Measurements from ENCODE around the gene PPM1A.
A peak's percentile ranks its signal among the peaks of the same experiment; 100 is the strongest.

Gene PPM1A

GRCh38 chr14:60287452-60287851 lies 38.4 kb downstream of the PPM1A start:
- Histone ChIP-seq H3K27ac (ENCODE audit: low read depth, low read length) (no peak overlapping the region), H3K56ac (ENCODE audit: low read length) (no peak overlapping the region), H3K4me1 (ENCODE audit: control insufficient read depth, low read depth, low read length) (no peaks in the 10 kb centered on the region), H3K4me2 (ENCODE audit: low read length) (no peak overlapping the region), H4K8ac (ENCODE audit: low read depth, low read length) (no peak overlapping the region), H3K36me3 (ENCODE audit: control insufficient read depth, insufficient read depth, low read length) (no peaks in the 10 kb centered on the region), H2AK5ac (ENCODE audit: low read length) (no peak overlapping the region), H2BK120ac (ENCODE audit: low read depth, low read length) (no peak overlapping the region), H3K79me1 (ENCODE audit: low read length) (no peaks in the 10 kb centered on the region), H3K23ac (ENCODE audit: low read length) (no peak overlapping the region), H3K27me3 (ENCODE audit: insufficient read depth, low read length, poor library complexity) (no peaks in the 10 kb centered on the region), H3K18ac (ENCODE audit: low read length) (no peak overlapping the region), H4K5ac (ENCODE audit: low read length) (no peak overlapping the region), H3K79me2 (ENCODE audit: control insufficient read depth, insufficient read depth, low read length) (no peaks in the 10 kb centered on the region), H2BK5ac (ENCODE audit: low read length) (no peak overlapping the region), H3K4ac (ENCODE audit: low read depth, low read length) (no peak overlapping the region), H3K4me3 (ENCODE audit: low read length) (no peak overlapping the region), H3K9ac (ENCODE audit: low read length) (no peak overlapping the region), H2BK15ac (replicated peaks; ENCODE audit: low read depth) (no peak overlapping the region)
- no peak for DNase-seq

GRCh38 chr14:60288279-60288678 lies 39.3 kb downstream of the PPM1A start:
- Histone ChIP-seq H3K18ac (ENCODE audit: low read length) (no peak overlapping the region), H2BK5ac (ENCODE audit: low read length) (no peak overlapping the region), H3K27ac (ENCODE audit: low read depth, low read length) (no peak overlapping the region), H3K4me2 (ENCODE audit: low read length) (no peak overlapping the region), H3K23ac (ENCODE audit: low read length) (no peak overlapping the region), H3K4me1 (ENCODE audit: control insufficient read depth, low read depth, low read length) (no peaks in the 10 kb centered on the region), H3K9ac (ENCODE audit: low read length) (no peak overlapping the region), H3K27me3 (ENCODE audit: insufficient read depth, low read length, poor library complexity) (no peaks in the 10 kb centered on the region), H4K5ac (ENCODE audit: low read length) (no peak overlapping the region), H3K79me2 (ENCODE audit: control insufficient read depth, insufficient read depth, low read length) (no peaks in the 10 kb centered on the region), H2BK15ac (replicated peaks; ENCODE audit: low read depth) (no peak overlapping the region), H3K4me3 (ENCODE audit: low read length) (no peak overlapping the region), H3K79me1 (ENCODE audit: low read length) (no peaks in the 10 kb centered on the region), H2BK120ac (ENCODE audit: low read depth, low read length) (no peak overlapping the region), H3K4ac (ENCODE audit: low read depth, low read length) (no peak overlapping the region), H3K56ac (ENCODE audit: low read length) (no peak overlapping the region), H4K8ac (ENCODE audit: low read depth, low read length) (no peak overlapping the region), H2AK5ac (ENCODE audit: low read length) (no peak overlapping the region), H3K36me3 (ENCODE audit: control insufficient read depth, insufficient read depth, low read length) (no peaks in the 10 kb centered on the region)
- WGBS (ENCODE audit: extremely low coverage, insufficient coverage, low lambda C conversion rate): no CpG with 5 or more reads among the region's 1 CpG
- DNase-seq: no peak

- H2BK15ac ChIP-seq (replicated peaks; ENCODE audit: low read depth): no peak overlapping the region
- H3K27ac ChIP-seq (ENCODE audit: low read depth, low read length): no peak overlapping the region
- H2BK120ac ChIP-seq (ENCODE audit: low read depth, low read length): no peak overlapping the region
- no peak overlapping the region for H4K8ac ChIP-seq (ENCODE audit: low read depth, low read length)
- no CpG with 5 or more reads among the region's 3 CpGs for WGBS (ENCODE audit: extremely low coverage, insufficient coverage, low lambda C conversion rate)
- no peak for DNase-seq
- H3K27me3 ChIP-seq (ENCODE audit: insufficient read depth, low read length, poor library complexity): no peaks in the 10 kb centered on the region
- no peak overlapping the region for H3K56ac ChIP-seq (ENCODE audit: low read length)
- no peak overlapping the region for H3K4ac ChIP-seq (ENCODE audit: low read depth, low read length)
- H2BK5ac ChIP-seq (ENCODE audit: low read length): no peak overlapping the region
- H2AK5ac ChIP-seq (ENCODE audit: low read length): no peak overlapping the region
- no peak overlapping the region for H3K4me3 ChIP-seq (ENCODE audit: low read length)
- no peak overlapping the region for H3K23ac ChIP-seq (ENCODE audit: low read length)
- H3K9ac ChIP-seq (ENCODE audit: low read length): no peak overlapping the region
- no peaks in the 10 kb centered on the region for H3K4me1 ChIP-seq (ENCODE audit: control insufficient read depth, low read depth, low read length)
- no peak overlapping the region for H3K18ac ChIP-seq (ENCODE audit: low read length)
- no peaks in the 10 kb centered on the region for H3K36me3 ChIP-seq (ENCODE audit: control insufficient read depth, insufficient read depth, low read length)
- H4K5ac ChIP-seq (ENCODE audit: low read length): no peak overlapping the region
- no peaks in the 10 kb centered on the region for H3K79me1 ChIP-seq (ENCODE audit: low read length)
- H3K79me2 ChIP-seq (ENCODE audit: control insufficient read depth, insufficient read depth, low read length): no peaks in the 10 kb centered on the region
- H3K4me2 ChIP-seq (ENCODE audit: low read length): no peak overlapping the region
These were observed 45.5 kb downstream of the PPM1A start for GRCh38 chr14:60294411-60295069.

GRCh38 chr14:60300019-60300418 lies 51.0 kb downstream of the PPM1A start:
- Histone ChIP-seq H2BK5ac (ENCODE audit: low read length) (no peak overlapping the region), H3K79me2 (ENCODE audit: control insufficient read depth, insufficient read depth, low read length) (no peaks in the 10 kb centered on the region), H3K27ac (ENCODE audit: low read depth, low read length) (no peak overlapping the region), H4K5ac (ENCODE audit: low read length) (no peak overlapping the region), H3K23ac (ENCODE audit: low read length) (no peak overlapping the region), H3K79me1 (ENCODE audit: low read length) (no peaks in the 10 kb centered on the region), H3K9ac (ENCODE audit: low read length) (no peak overlapping the region), H3K4me1 (ENCODE audit: control insufficient read depth, low read depth, low read length) (peaks cover 2% of the 10 kb centered on the region), H3K18ac (ENCODE audit: low read length) (no peak overlapping the region), H2BK15ac (replicated peaks; ENCODE audit: low read depth) (no peak overlapping the region), H3K56ac (ENCODE audit: low read length) (no peak overlapping the region), H4K8ac (ENCODE audit: low read depth, low read length) (no peak overlapping the region), H3K27me3 (ENCODE audit: insufficient read depth, low read length, poor library complexity) (no peaks in the 10 kb centered on the region), H2BK120ac (ENCODE audit: low read depth, low read length) (no peak overlapping the region), H2AK5ac (ENCODE audit: low read length) (no peak overlapping the region), H3K4ac (ENCODE audit: low read depth, low read length) (no peak overlapping the region), H3K4me3 (ENCODE audit: low read length) (no peak overlapping the region), H3K4me2 (ENCODE audit: low read length) (no peak overlapping the region), H3K36me3 (ENCODE audit: control insufficient read depth, insufficient read depth, low read length) (no peaks in the 10 kb centered on the region)
- no peak for DNase-seq

- no peak overlapping the region for H2BK5ac ChIP-seq (ENCODE audit: low read length)
- no peak overlapping the region for H3K27ac ChIP-seq (ENCODE audit: low read depth, low read length)
- no peak overlapping the region for H4K5ac ChIP-seq (ENCODE audit: low read length)
- H2AK5ac ChIP-seq (ENCODE audit: low read length): no peak overlapping the region
- no peak overlapping the region for H2BK120ac ChIP-seq (ENCODE audit: low read depth, low read length)
- no peak overlapping the region for H3K4me2 ChIP-seq (ENCODE audit: low read length)
- WGBS (ENCODE audit: extremely low coverage, insufficient coverage, low lambda C conversion rate): no CpG with 5 or more reads among the region's 5 CpGs
- no peaks in the 10 kb centered on the region for H3K36me3 ChIP-seq (ENCODE audit: control insufficient read depth, insufficient read depth, low read length)
- peaks cover 2% of the 10 kb centered on the region for H3K4me1 ChIP-seq (ENCODE audit: control insufficient read depth, low read depth, low read length)
- H3K79me2 ChIP-seq (ENCODE audit: control insufficient read depth, insufficient read depth, low read length): no peaks in the 10 kb centered on the region
- no peaks in the 10 kb centered on the region for H3K79me1 ChIP-seq (ENCODE audit: low read length)
- no peak overlapping the region for H3K9ac ChIP-seq (ENCODE audit: low read length)
- H4K8ac ChIP-seq (ENCODE audit: low read depth, low read length): no peak overlapping the region
- no peak overlapping the region for H3K4ac ChIP-seq (ENCODE audit: low read depth, low read length)
- H2BK15ac ChIP-seq (replicated peaks; ENCODE audit: low read depth): no peak overlapping the region
- DNase-seq: peak; percentile 16
- no peak overlapping the region for H3K18ac ChIP-seq (ENCODE audit: low read length)
- H3K56ac ChIP-seq (ENCODE audit: low read length): no peak overlapping the region
- H3K4me3 ChIP-seq (ENCODE audit: low read length): no peak overlapping the region
- no peak overlapping the region for H3K23ac ChIP-seq (ENCODE audit: low read length)
- no peaks in the 10 kb centered on the region for H3K27me3 ChIP-seq (ENCODE audit: insufficient read depth, low read length, poor library complexity)
These were observed 52.7 kb downstream of the PPM1A start for GRCh38 chr14:60301685-60302084.

- H3K18ac ChIP-seq (ENCODE audit: low read length): no peak overlapping the region
- no peak overlapping the region for H2BK15ac ChIP-seq (replicated peaks; ENCODE audit: low read depth)
- no peak overlapping the region for H4K8ac ChIP-seq (ENCODE audit: low read depth, low read length)
- no peaks in the 10 kb centered on the region for H3K79me1 ChIP-seq (ENCODE audit: low read length)
- no peak overlapping the region for H3K4me2 ChIP-seq (ENCODE audit: low read length)
- H3K4ac ChIP-seq (ENCODE audit: low read depth, low read length): no peak overlapping the region
- no peaks in the 10 kb centered on the region for H3K27me3 ChIP-seq (ENCODE audit: insufficient read depth, low read length, poor library complexity)
- WGBS (ENCODE audit: extremely low coverage, insufficient coverage, low lambda C conversion rate): no CpG with 5 or more reads among the region's 1 CpG
- H4K5ac ChIP-seq (ENCODE audit: low read length): no peak overlapping the region
- no peak overlapping the region for H2AK5ac ChIP-seq (ENCODE audit: low read length)
- H3K27ac ChIP-seq (ENCODE audit: low read depth, low read length): no peak overlapping the region
- peak; percentile 29 for DNase-seq
- H2BK5ac ChIP-seq (ENCODE audit: low read length): no peak overlapping the region
- H3K79me2 ChIP-seq (ENCODE audit: control insufficient read depth, insufficient read depth, low read length): no peaks in the 10 kb centered on the region
- no peak overlapping the region for H3K23ac ChIP-seq (ENCODE audit: low read length)
- H3K9ac ChIP-seq (ENCODE audit: low read length): no peak overlapping the region
- no peak overlapping the region for H3K4me3 ChIP-seq (ENCODE audit: low read length)
- H2BK120ac ChIP-seq (ENCODE audit: low read depth, low read length): no peak overlapping the region
- no peaks in the 10 kb centered on the region for H3K36me3 ChIP-seq (ENCODE audit: control insufficient read depth, insufficient read depth, low read length)
- peaks cover 2% of the 10 kb centered on the region for H3K4me1 ChIP-seq (ENCODE audit: control insufficient read depth, low read depth, low read length)
- H3K56ac ChIP-seq (ENCODE audit: low read length): no peak overlapping the region
These were observed 53.6 kb downstream of the PPM1A start for GRCh38 chr14:60302663-60303062.

Measured in mesendoderm (in vitro differentiated cells).